H9 (cell line): ENCODE results near the gene CELSR2. TPM values are rescaled to one million over a fixed set of nuclear protein-coding genes. Genes with fewer than 3 reads are reported as not detected.

Experiments used
- DNase-seq: peaks from one replicate; pipeline ENCODE4 v3.0.0-alpha.2; 2017
- H2AFZ ChIP-seq: one replicate; pipeline ENCODE4 v1.6.1; 2013; ENCODE audit warnings: mild to moderate bottlenecking, low read length, control low read depth, moderate library complexity
- H2AK5ac ChIP-seq: 2 replicates; pipeline ENCODE4 v1.6.1; 2013; ENCODE audit warnings: low read length, control low read depth, mixed read lengths; ENCODE audit not compliant: insufficient read length
- H2BK120ac ChIP-seq: one replicate; pipeline ENCODE4 v1.6.1; 2013; ENCODE audit warnings: low read depth, mild to moderate bottlenecking, low read length, control low read depth, inconsistent platforms; ENCODE audit not compliant: poor library complexity, severe bottlenecking
- H2BK12ac ChIP-seq: 2 replicates; pipeline ENCODE4 v1.6.1; 2013; ENCODE audit warnings: low read length, control low read depth, mixed read lengths, low read depth; ENCODE audit not compliant: insufficient read length
- H2BK15ac ChIP-seq: 2 replicates; pipeline ENCODE4 v1.6.1; 2013; ENCODE audit warnings: low read depth, low read length, control low read depth
- H2BK20ac ChIP-seq: one replicate; pipeline ENCODE4 v1.6.1; 2013; ENCODE audit warnings: low read depth, mild to moderate bottlenecking, low read length, control low read depth, inconsistent platforms; ENCODE audit not compliant: poor library complexity, severe bottlenecking
- H2BK5ac ChIP-seq: 2 replicates; pipeline ENCODE4 v1.6.1; 2013; ENCODE audit warnings: low read length, control low read depth, mixed read lengths; ENCODE audit not compliant: insufficient read length
- H3K14ac ChIP-seq: 2 replicates; pipeline ENCODE4 v1.6.1; 2013; ENCODE audit warnings: low read length, control low read depth; ENCODE audit not compliant: insufficient read depth
- H3K18ac ChIP-seq: 2 replicates; pipeline ENCODE4 v1.6.1; 2013; ENCODE audit warnings: low read depth, mild to moderate bottlenecking, mixed read lengths, low read length, control low read depth; ENCODE audit not compliant: insufficient read length
- H3K23ac ChIP-seq: 2 replicates; pipeline ENCODE4 v1.6.1; 2013; ENCODE audit warnings: low read length, control low read depth, mixed read lengths, low read depth; ENCODE audit not compliant: insufficient read length
- H3K23me2 ChIP-seq: 2 replicates; pipeline ENCODE4 v1.6.1; 2013; ENCODE audit warnings: low read depth, mild to moderate bottlenecking, mixed read lengths, low read length, control low read depth; ENCODE audit not compliant: insufficient read length, poor library complexity, severe bottlenecking
- H3K27ac ChIP-seq: 2 replicates; pipeline ENCODE4 v1.5.1; 2013; ENCODE audit warnings: low read length, control low read depth, mixed read lengths, low read depth; ENCODE audit not compliant: insufficient read length
- H3K27me3 ChIP-seq: 2 replicates; pipeline ENCODE4 v1.6.1; 2013; ENCODE audit warnings: low read length, control low read depth, inconsistent platforms; ENCODE audit not compliant: insufficient read depth
- H3K4ac ChIP-seq: 2 replicates; pipeline ENCODE4 v1.6.1; 2013; ENCODE audit warnings: low read depth, mild to moderate bottlenecking, control low read depth, inconsistent platforms, low read length, moderate library complexity
- H3K4me1 ChIP-seq: 2 replicates; pipeline ENCODE4 v1.6.1; 2013; ENCODE audit warnings: low read length, control low read depth, inconsistent platforms; ENCODE audit not compliant: insufficient read depth
- H3K4me2 ChIP-seq: 2 replicates; pipeline ENCODE4 v1.6.1; 2013; ENCODE audit warnings: low read length, control low read depth, mixed read lengths; ENCODE audit not compliant: insufficient read length, insufficient read depth
- H3K56ac ChIP-seq: 2 replicates; pipeline ENCODE4 v1.6.1; 2013; ENCODE audit warnings: low read depth, mild to moderate bottlenecking, mixed read lengths, low read length, control low read depth; ENCODE audit not compliant: insufficient read length
- H3K79me1 ChIP-seq: 2 replicates; pipeline ENCODE4 v1.6.1; 2013; ENCODE audit warnings: low read depth, mild to moderate bottlenecking, moderate library complexity, low read length, control low read depth, inconsistent platforms; ENCODE audit not compliant: insufficient read depth, poor library complexity, severe bottlenecking
- H3K79me2 ChIP-seq: 2 replicates; pipeline ENCODE4 v1.6.1; 2013; ENCODE audit warnings: low read length, control low read depth, inconsistent platforms; ENCODE audit not compliant: insufficient read depth
- H3K9ac ChIP-seq: 2 replicates; pipeline ENCODE4 v1.6.1; 2013; ENCODE audit warnings: low read length, control low read depth, mixed read lengths; ENCODE audit not compliant: insufficient read length; ENCODE audit errors: extremely low read depth
- H3K9me3 ChIP-seq: one replicate; pipeline ENCODE4 v1.6.1; 2013; ENCODE audit warnings: low read depth, low read length, inconsistent platforms; ENCODE audit not compliant: control insufficient read depth
- H3T11ph ChIP-seq: one replicate; pipeline ENCODE4 v1.6.1; 2013; ENCODE audit warnings: mild to moderate bottlenecking, low read length, control low read depth, inconsistent platforms
- H4K20me1 ChIP-seq: one replicate; pipeline ENCODE4 v1.6.1; 2013; ENCODE audit not compliant: control insufficient read depth, insufficient read length, insufficient read depth
- H4K5ac ChIP-seq: 2 replicates; pipeline ENCODE4 v1.6.1; 2013; ENCODE audit warnings: low read depth, mild to moderate bottlenecking, mixed read lengths, low read length, control low read depth; ENCODE audit not compliant: insufficient read length
- H4K8ac ChIP-seq: replicated peaks from 2 replicates; pipeline ENCODE4 v1.6.1; 2013; ENCODE audit warnings: low read length, control low read depth, mixed read lengths, low read depth; ENCODE audit not compliant: insufficient read length
- H4K91ac ChIP-seq: 2 replicates; pipeline ENCODE4 v1.6.1; 2013; ENCODE audit warnings: low read depth, mild to moderate bottlenecking, moderate library complexity, mixed read lengths, low read length, control low read depth; ENCODE audit not compliant: insufficient read length
- H3K27ac Mint-ChIP-seq, 3 experiments: 2 replicates in 2 of 3; 3 replicates in 1 of 3; pipeline ENCODE4 v1.8.0; 2020 to 2021; ENCODE audit warnings: mixed read lengths in 3 of 3, mild to moderate bottlenecking in 1 of 3, moderate library complexity in 1 of 3
- H3K27me3 Mint-ChIP-seq: 2 replicates; pipeline ENCODE4 v1.8.0; 2021; ENCODE audit warnings: low read depth, mild to moderate bottlenecking, moderate library complexity, mixed read lengths
- H3K36me3 Mint-ChIP-seq, 3 experiments: 2 replicates in 2 of 3; 3 replicates in 1 of 3; pipeline ENCODE4 v1.8.0; 2020 to 2021; ENCODE audit warnings: low read depth in 3 of 3, mixed read lengths in 3 of 3; ENCODE audit not compliant: insufficient read depth in 1 of 3
- H3K4me1 Mint-ChIP-seq, 2 experiments: 2 replicates each; pipeline ENCODE4 v1.8.0; 2020; ENCODE audit warnings: mixed read lengths in 2 of 2
- H3K4me3 Mint-ChIP-seq, 2 experiments: 2 replicates in 1 of 2; 3 replicates in 1 of 2; pipeline ENCODE4 v1.8.0; 2020 to 2021; ENCODE audit warnings: mild to moderate bottlenecking in 2 of 2, mixed read lengths in 2 of 2, moderate library complexity in 1 of 2
- H3K9me3 Mint-ChIP-seq, 2 experiments: 2 replicates in 1 of 2; 3 replicates in 1 of 2; pipeline ENCODE4 v1.8.0; 2020; ENCODE audit warnings: mild to moderate bottlenecking in 2 of 2, mixed read lengths in 2 of 2, moderate library complexity in 1 of 2
- WGBS: extraction: QIAGEN DNeasy Blood & Tissue Kit; methylation state at CpG from one replicate; pipeline ENCODE4 v1.1.7; 2013; ENCODE audit warnings: missing lambda C conversion rate, low lambda C conversion rate, mixed read lengths; ENCODE audit not compliant: insufficient read length; ENCODE audit errors: extremely low coverage; 5-methylcytosine and 5-hydroxymethylcytosine counted together
- total RNA-seq: library from RNA; stranded (reverse); gene quantifications from 2 replicates; pipeline ENCODE4 v1.2.1, GENCODE V29; 2021
- TF ChIP-seq, protein P1 (sequence below): fragments of 200-600 bp; sonication (generic); conservative IDR thresholded peaks from 3 replicates; pipeline ENCODE4 v1.8.0; 2021; ENCODE audit warnings: antibody characterized with exemption, mild to moderate bottlenecking

The CELSR2 gene
- total RNA-seq, 1 experiment from 2014 or later: 29.2 TPM

DNA sequence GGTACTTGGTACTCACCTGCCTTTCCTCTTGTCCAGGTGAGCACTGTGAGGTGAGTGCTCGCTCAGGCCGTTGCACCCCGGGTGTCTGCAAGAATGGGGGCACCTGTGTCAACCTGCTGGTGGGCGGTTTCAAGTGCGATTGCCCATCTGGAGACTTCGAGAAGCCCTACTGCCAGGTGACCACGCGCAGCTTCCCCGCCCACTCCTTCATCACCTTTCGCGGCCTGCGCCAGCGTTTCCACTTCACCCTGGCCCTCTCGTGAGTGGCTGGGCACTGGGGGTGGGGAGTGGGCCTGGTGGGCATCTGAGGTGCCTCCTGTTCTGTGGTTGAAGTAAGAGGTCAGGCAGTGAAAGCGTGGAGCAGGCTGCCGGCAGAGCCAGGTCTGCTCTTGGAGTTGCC, 11.7 kb downstream of the CELSR2 start:
- Histone ChIP-seq H2AFZ (no peak overlapping the region), H2AK5ac (no peak overlapping the region), H3K9ac (no peak overlapping the region), H3K18ac (no peak overlapping the region), H3K79me2 (no peaks in the 10 kb centered on the region), H3K23me2 (no peaks in the 10 kb centered on the region), H4K20me1 (no peaks in the 10 kb centered on the region), H3K14ac (no peak overlapping the region), H4K8ac (no peak overlapping the region), H3K27me3 (no peaks in the 10 kb centered on the region), H3K4me1 (no peaks in the 10 kb centered on the region; the same call in 1 of the 2 replicates), H2BK5ac (no peak overlapping the region), H4K91ac (no peak overlapping the region), H3K4ac (no peak overlapping the region), H3K27ac (no peak overlapping the region), H2BK15ac (no peak overlapping the region), H3K23ac (no peak overlapping the region), H4K5ac (no peak overlapping the region), H2BK12ac (no peak overlapping the region), H2BK20ac (no peak overlapping the region), H3K79me1 (no peaks in the 10 kb centered on the region), H3K9me3 (no peaks in the 10 kb centered on the region), H3K4me2 (no peak overlapping the region), H3T11ph (no peak overlapping the region), H3K56ac (no peak overlapping the region), H2BK120ac (no peak overlapping the region)
- Mint-ChIP-seq H3K27me3 (no peaks in the 10 kb centered on the region), H3K27ac (no peak overlapping the region; a peak in 1 of 7 replicates), H3K4me3 (no peak overlapping the region), H3K36me3 (peaks cover 5 to 32% (median 19%) of the 10 kb centered on the region in 3 experiments; a peak in 5 of 7 replicates), H3K9me3 (no peaks in the 10 kb centered on the region), H3K4me1 (peaks cover 22 to 40% of the 10 kb centered on the region in 2 experiments)
- WGBS: no CpG with 5 or more reads among the region's 16 CpGs
- no peak for DNase-seq
- TF ChIP-seq, protein P1, sequence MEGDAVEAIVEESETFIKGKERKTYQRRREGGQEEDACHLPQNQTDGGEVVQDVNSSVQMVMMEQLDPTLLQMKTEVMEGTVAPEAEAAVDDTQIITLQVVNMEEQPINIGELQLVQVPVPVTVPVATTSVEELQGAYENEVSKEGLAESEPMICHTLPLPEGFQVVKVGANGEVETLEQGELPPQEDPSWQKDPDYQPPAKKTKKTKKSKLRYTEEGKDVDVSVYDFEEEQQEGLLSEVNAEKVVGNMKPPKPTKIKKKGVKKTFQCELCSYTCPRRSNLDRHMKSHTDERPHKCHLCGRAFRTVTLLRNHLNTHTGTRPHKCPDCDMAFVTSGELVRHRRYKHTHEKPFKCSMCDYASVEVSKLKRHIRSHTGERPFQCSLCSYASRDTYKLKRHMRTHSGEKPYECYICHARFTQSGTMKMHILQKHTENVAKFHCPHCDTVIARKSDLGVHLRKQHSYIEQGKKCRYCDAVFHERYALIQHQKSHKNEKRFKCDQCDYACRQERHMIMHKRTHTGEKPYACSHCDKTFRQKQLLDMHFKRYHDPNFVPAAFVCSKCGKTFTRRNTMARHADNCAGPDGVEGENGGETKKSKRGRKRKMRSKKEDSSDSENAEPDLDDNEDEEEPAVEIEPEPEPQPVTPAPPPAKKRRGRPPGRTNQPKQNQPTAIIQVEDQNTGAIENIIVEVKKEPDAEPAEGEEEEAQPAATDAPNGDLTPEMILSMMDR: no peak
